GM23248 (cell line): ENCODE measurements around the gene COL18A1.

ENCODE experiments used
- EZH2 ChIP-seq: fragments of 200-600 bp; sonication (generic); IDR thresholded peaks from 2 replicates; pipeline ENCODE4 v1.6.1; 2018; ENCODE audit warnings: antibody characterized with exemption, mild to moderate bottlenecking; ENCODE audit not compliant: insufficient read depth, poor library complexity, severe bottlenecking
- EZH2phosphoT487 ChIP-seq: fragments of 200-600 bp; sonication (generic); IDR thresholded peaks from 2 replicates; pipeline ENCODE4 v1.6.1; 2018; ENCODE audit warnings: antibody characterized with exemption, moderate library complexity, mild to moderate bottlenecking, low read depth; ENCODE audit not compliant: insufficient read depth

- TF ChIP-seq EZH2 (no peak), EZH2phosphoT487 (no peak)
Measured at GRCh38 chr21:45506241-45506817, 101.4 kb downstream of the COL18A1 start.
